ENCODE measurements around the gene KIF2C. TPM values are rescaled to one million over a fixed set of nuclear protein-coding genes. Genes with fewer than 3 reads are reported as not detected.

KIF2C gene
- total RNA-seq, 2 donors from 2014 or later: 42.0 to 72.7 TPM

GRCh38 chr1:44694863-44695478, 44.7 kb upstream of the KIF2C start:
- no peaks in the 10 kb centered on the region for H3K9me3 Mint-ChIP-seq

GRCh38 chr1:44695671-44696070, 44.0 kb upstream of the KIF2C start:
- Histone ChIP-seq H3K27ac (ENCODE audit: low read depth, low read length) (no peak overlapping the region), H3K36me3 (ENCODE audit: control insufficient read depth, insufficient read depth, low read length) (no peaks in the 10 kb centered on the region), H3K9ac (ENCODE audit: extremely low read depth, low read length, poor library complexity, severe bottlenecking) (no peak overlapping the region), H3K9me3 (ENCODE audit: control insufficient read depth, low read length) (no peaks in the 10 kb centered on the region), H3K27me3 (ENCODE audit: control insufficient read depth, insufficient read depth, low read length, poor library complexity, severe bottlenecking) (no peaks in the 10 kb centered on the region), H3K4me1 (ENCODE audit: control insufficient read depth, insufficient read depth, low read length) (peaks cover 2% of the 10 kb centered on the region), H3K4me3 (ENCODE audit: low read length) (no peak overlapping the region)
- no peak for DNase-seq
- peaks cover 3% of the 10 kb centered on the region for H3K27me3 Mint-ChIP-seq (ENCODE audit: insufficient read depth)
- no peaks in the 10 kb centered on the region for H3K36me3 Mint-ChIP-seq (ENCODE audit: low read depth)
- H3K9me3 Mint-ChIP-seq: no peaks in the 10 kb centered on the region
- WGBS, 2 experiments (ENCODE audit: insufficient coverage in 1 of 2, insufficient read length in 1 of 2): 87 to 96% methylated on average over 3 to 4 of the region's 4 CpGs
- no peak for TF ChIP-seq CTCF (conservative IDR thresholded peaks at IDR 0.05)
- H3K4me1 Mint-ChIP-seq: peaks cover 6% of the 10 kb centered on the region
- no peak overlapping the region for H3K4me3 Mint-ChIP-seq
- H3K27ac Mint-ChIP-seq: no peak overlapping the region

More at GRCh38 chr1:44694863-44695478, 44.7 kb upstream of the KIF2C start:
- H3K27me3 ChIP-seq (ENCODE audit: control insufficient read depth, insufficient read depth, low read length, poor library complexity, severe bottlenecking): no peaks in the 10 kb centered on the region
- 95 to 97% methylated on average over 3 to 7 of the region's 7 CpGs for WGBS, 2 experiments (ENCODE audit: insufficient coverage in 1 of 2, insufficient read length in 1 of 2)
- no peak overlapping the region for H3K27ac ChIP-seq (ENCODE audit: low read depth, low read length)
- no peak overlapping the region for H3K9ac ChIP-seq (ENCODE audit: extremely low read depth, low read length, poor library complexity, severe bottlenecking)
- DNase-seq: no peak
- Mint-ChIP-seq H3K27me3 (ENCODE audit: insufficient read depth) (peaks cover 3% of the 10 kb centered on the region), H3K36me3 (ENCODE audit: low read depth) (no peaks in the 10 kb centered on the region), H3K4me3 (no peak overlapping the region), H3K27ac (no peak overlapping the region), H3K4me1 (peaks cover 6% of the 10 kb centered on the region)
- no peaks in the 10 kb centered on the region for H3K9me3 ChIP-seq (ENCODE audit: control insufficient read depth, low read length)
- peaks cover 2% of the 10 kb centered on the region for H3K4me1 ChIP-seq (ENCODE audit: control insufficient read depth, insufficient read depth, low read length)
- no peak overlapping the region for H3K4me3 ChIP-seq (ENCODE audit: low read length)
- TF ChIP-seq CTCF (conservative IDR thresholded peaks at IDR 0.05): peak; percentile 34
- H3K36me3 ChIP-seq (ENCODE audit: control insufficient read depth, insufficient read depth, low read length): no peaks in the 10 kb centered on the region

GRCh38 chr1:44696101-44696500, 43.5 kb upstream of the KIF2C start:
- Histone ChIP-seq H3K4me3 (ENCODE audit: low read length) (no peak overlapping the region), H3K4me1 (ENCODE audit: control insufficient read depth, insufficient read depth, low read length) (peaks cover 2% of the 10 kb centered on the region), H3K9me3 (ENCODE audit: control insufficient read depth, low read length) (no peaks in the 10 kb centered on the region), H3K36me3 (ENCODE audit: control insufficient read depth, insufficient read depth, low read length) (no peaks in the 10 kb centered on the region), H3K9ac (ENCODE audit: extremely low read depth, low read length, poor library complexity, severe bottlenecking) (no peak overlapping the region), H3K27me3 (ENCODE audit: control insufficient read depth, insufficient read depth, low read length, poor library complexity, severe bottlenecking) (no peaks in the 10 kb centered on the region), H3K27ac (ENCODE audit: low read depth, low read length) (no peak overlapping the region)
- 95 to 100% methylated on average over 2 of the region's 3 CpGs for WGBS, 2 experiments (ENCODE audit: insufficient coverage in 1 of 2, insufficient read length in 1 of 2)
- Mint-ChIP-seq H3K27ac (no peak overlapping the region), H3K4me3 (no peak overlapping the region), H3K9me3 (no peaks in the 10 kb centered on the region), H3K27me3 (ENCODE audit: insufficient read depth) (peaks cover 3% of the 10 kb centered on the region), H3K36me3 (ENCODE audit: low read depth) (no peaks in the 10 kb centered on the region), H3K4me1 (peaks cover 9% of the 10 kb centered on the region)
- DNase-seq: no peak
- TF ChIP-seq CTCF (conservative IDR thresholded peaks at IDR 0.05): no peak

Data from endodermal cell (in vitro differentiated cells).